BJ (cell line): ENCODE data around the gene SYT15B. TPM values are rescaled to one million over a fixed set of nuclear protein-coding genes. Genes with fewer than 3 reads are reported as not detected.
"Not testable (repeated sequence)": the region's sequence is repeated elsewhere in the genome, so short reads cannot be mapped to it uniquely, and the experiment has no call there.

Experiments used
- CTCF ChIA-PET: fragments of 350-600 bp; formaldehyde crosslinking; extraction: SDS; loops from one replicate; lab custom pipeline; 2021; ENCODE audit warnings: antibody characterized with exemption, inconsistent platforms; lab: Yijun Ruan, JAX
- POLR2A ChIA-PET: fragments of 300-600 bp; sonication (Branson Sonifier 250); formaldehyde crosslinking; extraction: SDS; loops from one replicate; lab custom pipeline; 2021; ENCODE audit warnings: antibody characterized with exemption; lab: Charles Lee
- DNase-seq: peaks from one replicate; pipeline ENCODE4 v3.0.0-alpha.2; 2011; ENCODE audit warnings: low read depth
- H3K27me3 ChIP-seq: 2 replicates; pipeline ENCODE4 v1.6.0; 2011; ENCODE audit warnings: low read length; ENCODE audit not compliant: control insufficient read depth, insufficient read depth
- H3K36me3 ChIP-seq: 2 replicates; pipeline ENCODE4 v1.5.1; 2011; ENCODE audit warnings: low read length; ENCODE audit not compliant: control insufficient read depth, insufficient read depth
- H3K4me3 ChIP-seq: 2 replicates; pipeline ENCODE4 v1.5.1; 2011; ENCODE audit warnings: low read depth, mild to moderate bottlenecking, control low read depth, low read length
- polyA minus RNA-seq: library from RNA; depleted of rRNA, polyadenylated mRNA; stranded (reverse); fragments of >200 nt; gene quantifications from 2 replicates; pipeline ENCODE4 v1.2.3, GENCODE V29; 2011; rRNA and poly(A)+ RNA removed
- polyA plus RNA-seq: library from polyadenylated mRNA; depleted of rRNA; stranded (reverse); fragments of >200 nt; gene quantifications from 2 replicates; pipeline ENCODE4 v1.2.3, GENCODE V29; 2011; rRNA removed
- TF ChIP-seq, protein P1 (sequence below): IDR thresholded peaks from 2 replicates; pipeline ENCODE4 v1.5.1; 2011; ENCODE audit warnings: low read depth, mild to moderate bottlenecking, control low read depth, inconsistent platforms, low read length, moderate library complexity; ENCODE audit not compliant: insufficient read depth

Gene SYT15B
- polyA plus RNA-seq (0.85 and 2.0 TPM in 2 replicates), polyA minus RNA-seq (1.1 and 1.2 TPM in 2 replicates)

DNA sequence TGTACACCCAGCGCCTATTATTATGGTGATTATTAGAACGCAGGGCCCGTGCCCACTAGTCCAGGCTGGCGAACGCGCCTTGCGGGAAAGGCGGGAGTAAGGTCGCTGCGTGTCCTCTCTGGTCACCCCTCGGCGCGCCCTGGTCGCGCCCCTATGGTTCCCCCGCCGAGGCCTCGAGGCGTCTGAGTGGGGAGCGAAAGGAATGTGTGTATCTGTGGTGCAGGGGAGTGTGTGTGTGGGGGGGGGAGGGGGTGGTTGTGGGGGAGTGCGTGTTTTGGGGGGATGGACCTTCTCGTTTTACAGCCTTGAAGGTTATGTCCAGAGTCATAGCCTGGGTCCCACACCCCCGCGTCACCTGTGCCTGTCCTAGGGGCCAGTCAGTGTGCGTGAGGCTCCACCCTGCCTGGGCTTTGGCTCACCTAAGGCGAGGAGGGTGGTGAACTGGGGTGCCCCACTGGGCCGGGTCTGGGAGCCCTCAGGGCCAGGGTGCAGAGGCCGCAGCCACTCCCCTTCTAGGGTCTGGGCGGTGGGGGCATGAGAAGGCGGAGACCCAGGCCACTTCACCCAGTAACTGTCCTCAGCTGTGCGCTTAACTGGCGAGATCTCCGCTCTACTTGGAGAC, at the start of gene SYT15B:
Gene SYT15B (minus strand): TSS at position 39 of the 622 bp plus-strand sequence. CDS start 952 bp downstream, outside the sequence.
- H3K27me3 ChIP-seq, DNase-seq, CTCF ChIA-PET, POLR2A ChIA-PET, H3K36me3 ChIP-seq: not testable (repeated sequence)
- H3K4me3 ChIP-seq = peak within 1 kb of the TSS; percentile 26; the same call in 1 of the 2 replicates

DNA sequence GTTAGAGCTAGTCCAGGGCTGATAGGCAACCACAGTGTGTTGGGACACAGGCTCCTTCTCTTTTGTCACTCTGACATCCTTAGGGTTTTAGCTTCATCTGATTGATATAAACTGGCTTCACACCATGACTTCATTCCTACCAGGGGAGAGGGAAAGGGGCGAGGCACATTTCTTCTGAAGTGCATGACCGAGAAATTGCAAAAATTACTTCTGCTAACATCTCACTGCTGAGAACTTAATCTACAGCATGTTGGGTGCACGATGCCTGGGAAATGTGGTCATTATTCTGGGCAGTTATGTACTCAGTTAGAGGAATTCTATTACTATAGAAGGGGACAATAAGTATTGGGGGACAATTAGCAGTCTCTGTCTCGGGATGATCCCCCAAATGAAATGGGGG, 16.2 kb upstream of the SYT15B start:
- CTCF ChIA-PET, H3K36me3 ChIP-seq, DNase-seq, H3K4me3 ChIP-seq, H3K27me3 ChIP-seq, POLR2A ChIA-PET: not testable (repeated sequence)

DNA sequence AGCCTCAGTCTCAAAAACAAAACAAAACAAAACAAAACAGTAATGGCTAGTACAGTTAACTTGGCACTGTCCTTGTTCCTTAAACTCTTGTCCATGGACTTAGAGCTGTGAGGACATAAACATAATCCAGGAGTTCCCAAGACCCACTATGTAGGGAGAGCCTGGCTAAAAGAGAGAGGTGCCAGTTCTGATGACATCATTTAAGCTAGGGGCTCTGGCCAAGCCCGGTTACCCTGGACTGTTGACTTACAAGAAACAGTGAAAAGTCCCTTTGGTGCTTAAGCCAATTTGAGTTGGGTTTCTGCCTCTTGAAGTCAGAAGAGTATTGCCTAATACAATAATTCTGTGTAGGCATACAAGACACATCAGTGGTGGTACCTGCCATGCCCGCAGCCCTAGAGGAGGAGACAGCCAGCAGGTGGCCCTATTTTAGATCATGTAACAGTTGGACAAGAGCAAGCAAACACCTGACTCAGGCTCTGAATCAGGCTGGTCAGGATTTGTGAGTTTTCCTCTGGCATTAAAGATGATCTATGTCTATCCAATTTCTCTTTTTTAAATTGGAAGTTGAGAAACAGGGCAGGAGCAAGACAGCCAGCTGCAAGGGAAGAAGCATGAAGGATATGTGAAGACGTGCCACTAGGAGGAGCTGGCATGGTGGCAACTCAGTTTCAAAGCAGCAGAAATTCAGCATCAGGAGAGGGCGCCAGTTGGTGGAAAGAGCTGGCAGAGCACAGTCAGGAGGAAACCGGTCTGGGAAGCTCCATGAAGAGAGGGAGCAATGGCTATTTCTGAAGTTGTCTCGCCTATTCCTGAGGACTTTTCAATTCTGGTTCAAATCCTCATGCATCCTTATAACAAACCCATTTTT, 12.2 kb upstream of the SYT15B start:
- H3K36me3 ChIP-seq, CTCF ChIA-PET, DNase-seq, H3K4me3 ChIP-seq, POLR2A ChIA-PET, H3K27me3 ChIP-seq: not testable (repeated sequence)
- TF ChIP-seq, protein P1, sequence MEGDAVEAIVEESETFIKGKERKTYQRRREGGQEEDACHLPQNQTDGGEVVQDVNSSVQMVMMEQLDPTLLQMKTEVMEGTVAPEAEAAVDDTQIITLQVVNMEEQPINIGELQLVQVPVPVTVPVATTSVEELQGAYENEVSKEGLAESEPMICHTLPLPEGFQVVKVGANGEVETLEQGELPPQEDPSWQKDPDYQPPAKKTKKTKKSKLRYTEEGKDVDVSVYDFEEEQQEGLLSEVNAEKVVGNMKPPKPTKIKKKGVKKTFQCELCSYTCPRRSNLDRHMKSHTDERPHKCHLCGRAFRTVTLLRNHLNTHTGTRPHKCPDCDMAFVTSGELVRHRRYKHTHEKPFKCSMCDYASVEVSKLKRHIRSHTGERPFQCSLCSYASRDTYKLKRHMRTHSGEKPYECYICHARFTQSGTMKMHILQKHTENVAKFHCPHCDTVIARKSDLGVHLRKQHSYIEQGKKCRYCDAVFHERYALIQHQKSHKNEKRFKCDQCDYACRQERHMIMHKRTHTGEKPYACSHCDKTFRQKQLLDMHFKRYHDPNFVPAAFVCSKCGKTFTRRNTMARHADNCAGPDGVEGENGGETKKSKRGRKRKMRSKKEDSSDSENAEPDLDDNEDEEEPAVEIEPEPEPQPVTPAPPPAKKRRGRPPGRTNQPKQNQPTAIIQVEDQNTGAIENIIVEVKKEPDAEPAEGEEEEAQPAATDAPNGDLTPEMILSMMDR = peak; percentile 46

DNA sequence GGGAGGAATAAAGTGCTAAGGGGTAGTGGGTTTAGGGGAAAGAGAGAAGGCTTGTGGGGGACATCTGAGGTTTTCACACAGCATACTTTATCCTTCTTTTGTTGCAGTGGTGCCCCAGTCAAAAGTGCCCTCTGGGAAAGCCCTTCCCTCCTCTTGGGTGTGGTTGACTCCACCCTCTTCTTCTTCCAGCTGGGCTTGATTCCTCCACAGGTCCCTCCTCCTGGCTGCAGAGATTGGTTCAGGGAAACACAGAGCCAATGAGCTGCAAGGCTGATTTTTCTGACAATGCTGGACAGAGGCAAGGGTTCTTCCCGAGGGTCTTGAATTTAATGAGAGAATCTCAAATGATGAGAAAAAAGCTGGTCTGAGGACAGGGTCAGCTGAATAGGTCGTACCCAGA, 7.4 kb upstream of the SYT15B start:
- H3K36me3 ChIP-seq, H3K27me3 ChIP-seq, POLR2A ChIA-PET, DNase-seq, H3K4me3 ChIP-seq, CTCF ChIA-PET: not testable (repeated sequence)

DNA sequence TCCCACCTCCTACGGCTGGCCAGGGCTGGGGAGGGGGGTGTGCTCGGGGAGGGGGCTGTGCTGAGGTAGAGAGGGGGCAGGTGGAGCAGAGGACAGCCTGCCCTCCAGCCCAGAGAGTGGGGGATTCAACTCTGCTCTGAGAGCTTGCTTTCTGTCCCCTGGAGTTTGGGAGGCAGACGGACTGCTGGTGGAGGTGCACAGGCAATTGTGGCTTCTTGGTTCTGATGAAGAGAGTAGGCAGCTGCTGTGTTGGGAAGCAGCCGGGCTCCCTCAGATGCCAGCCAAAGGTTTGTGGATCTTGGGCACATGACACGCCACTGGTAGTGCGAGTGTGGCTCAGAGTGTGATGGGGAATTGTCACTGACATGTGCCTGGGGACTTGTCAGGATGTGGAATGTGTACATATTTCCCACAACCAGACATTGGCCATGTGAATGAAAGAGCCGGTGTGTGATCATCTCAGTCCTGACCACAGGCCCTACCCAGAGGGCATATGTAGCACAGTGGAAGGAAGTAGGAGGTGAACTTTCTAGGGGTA, 5.3 kb upstream of the SYT15B start:
- CTCF ChIA-PET, H3K4me3 ChIP-seq, DNase-seq, POLR2A ChIA-PET, H3K36me3 ChIP-seq, H3K27me3 ChIP-seq: not testable (repeated sequence)

DNA sequence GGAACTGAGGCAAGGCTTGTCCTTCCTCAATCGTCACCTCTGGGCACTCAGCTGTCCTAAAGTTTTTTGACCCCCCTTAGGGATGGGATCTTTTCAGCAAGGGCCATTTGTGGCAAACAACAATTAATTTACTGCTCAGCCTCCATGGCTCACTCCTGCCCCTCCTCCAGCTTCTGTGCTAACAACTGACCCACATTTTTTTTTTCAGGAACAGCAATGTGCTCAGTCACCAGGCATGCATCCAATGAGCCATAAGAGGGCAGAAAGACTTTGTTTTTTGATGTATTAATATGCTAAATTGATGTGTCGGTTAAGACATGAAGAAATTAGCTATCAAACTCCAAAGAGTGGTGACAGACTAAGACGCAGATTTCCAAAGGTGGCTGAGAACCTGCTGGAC, 4.7 kb upstream of the SYT15B start:
- POLR2A ChIA-PET, H3K4me3 ChIP-seq, CTCF ChIA-PET, H3K36me3 ChIP-seq, H3K27me3 ChIP-seq: not testable (repeated sequence)
- DNase-seq = peak; percentile 20

DNA sequence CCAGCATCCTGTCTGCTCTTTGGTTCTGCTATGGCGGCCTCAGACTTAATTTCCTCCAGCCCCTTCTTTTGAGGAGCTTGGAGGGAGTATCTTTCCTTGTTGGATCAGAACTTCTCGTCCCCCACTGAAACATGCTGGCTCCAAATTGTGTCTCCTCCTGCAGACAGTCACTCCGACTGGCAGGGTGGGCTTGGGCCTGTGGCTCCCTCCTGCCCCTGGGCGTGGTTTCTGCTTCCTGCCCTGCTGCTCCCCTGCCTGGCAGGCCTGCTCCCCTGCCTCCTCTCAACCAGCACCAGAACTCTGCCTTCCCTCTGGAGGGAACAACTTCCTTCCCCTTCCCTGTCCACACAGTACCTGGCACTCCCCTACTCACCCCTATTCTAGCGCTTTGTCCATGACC, 3.8 kb upstream of the SYT15B start:
- H3K36me3 ChIP-seq, DNase-seq, CTCF ChIA-PET, H3K4me3 ChIP-seq, POLR2A ChIA-PET, H3K27me3 ChIP-seq: not testable (repeated sequence)

DNA sequence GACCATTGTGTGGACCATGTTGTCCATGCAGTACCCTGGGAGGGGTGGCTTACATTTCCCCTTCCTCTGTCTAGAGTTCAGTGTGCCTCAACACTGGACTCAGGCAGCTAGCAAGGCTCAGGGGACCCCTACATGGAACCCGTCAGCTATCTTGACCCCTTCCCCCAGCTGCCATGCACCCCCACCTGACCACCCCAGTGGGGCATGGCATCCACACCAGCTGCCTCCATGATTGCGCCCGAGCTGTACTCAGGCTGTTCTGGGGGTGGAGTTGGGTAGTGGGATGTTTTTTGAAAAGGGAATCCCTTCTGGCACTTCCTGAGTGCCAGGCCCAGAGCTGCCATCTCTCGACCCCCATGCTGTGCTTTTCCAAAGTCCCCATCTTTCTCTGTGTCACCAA, 1.8 kb upstream of the SYT15B start:
- CTCF ChIA-PET, POLR2A ChIA-PET, H3K4me3 ChIP-seq, H3K27me3 ChIP-seq, DNase-seq, H3K36me3 ChIP-seq: not testable (repeated sequence)

DNA sequence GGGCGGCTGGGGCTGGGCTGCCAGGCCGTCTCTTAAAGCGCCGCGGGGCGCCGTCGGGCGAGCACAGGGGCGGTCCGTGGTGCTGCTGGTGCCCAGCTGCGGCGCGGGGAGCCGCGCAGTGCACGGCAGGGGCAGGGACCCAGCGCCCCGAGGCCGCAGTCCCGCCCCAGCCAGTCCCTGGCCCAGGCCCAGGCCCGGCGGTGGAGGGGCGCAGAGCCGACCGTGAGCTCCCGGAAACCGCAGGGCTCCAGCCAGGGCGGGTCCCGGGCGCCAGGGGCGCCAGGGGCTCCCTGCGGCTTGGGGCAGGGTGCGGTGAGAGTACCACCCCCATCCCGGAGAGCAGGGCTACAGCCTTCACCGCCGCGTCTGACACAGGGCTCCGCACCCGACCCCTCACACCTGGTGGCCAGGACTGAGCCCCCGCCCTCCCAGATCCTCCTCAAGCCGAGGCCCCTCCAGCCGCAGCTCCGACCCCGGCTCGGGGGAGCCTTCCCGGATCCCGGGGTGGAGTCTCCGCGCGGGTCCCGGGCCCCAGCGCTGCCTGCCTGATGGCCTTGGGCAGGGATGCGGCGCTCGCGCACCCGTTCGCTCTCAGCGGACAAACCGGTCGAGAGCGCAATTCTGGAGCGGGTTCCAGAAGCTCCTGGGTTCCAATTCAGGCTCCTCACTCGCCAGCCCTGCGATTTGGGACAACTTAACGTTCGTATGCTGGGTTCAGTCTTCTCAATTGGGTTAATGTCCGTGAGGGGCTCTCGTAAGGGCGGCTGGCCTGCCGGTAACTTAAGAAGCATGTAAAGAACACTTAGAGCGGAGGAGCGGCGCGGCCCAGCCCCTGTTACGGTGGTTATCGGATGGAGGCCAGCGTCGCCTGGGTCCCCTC, 478 bp downstream of the SYT15B start:
- DNase-seq, H3K27me3 ChIP-seq, H3K36me3 ChIP-seq, CTCF ChIA-PET, POLR2A ChIA-PET: not testable (repeated sequence)
- peak overlapping the region; percentile 26; the same call in 1 of the 2 replicates for H3K4me3 ChIP-seq

DNA sequence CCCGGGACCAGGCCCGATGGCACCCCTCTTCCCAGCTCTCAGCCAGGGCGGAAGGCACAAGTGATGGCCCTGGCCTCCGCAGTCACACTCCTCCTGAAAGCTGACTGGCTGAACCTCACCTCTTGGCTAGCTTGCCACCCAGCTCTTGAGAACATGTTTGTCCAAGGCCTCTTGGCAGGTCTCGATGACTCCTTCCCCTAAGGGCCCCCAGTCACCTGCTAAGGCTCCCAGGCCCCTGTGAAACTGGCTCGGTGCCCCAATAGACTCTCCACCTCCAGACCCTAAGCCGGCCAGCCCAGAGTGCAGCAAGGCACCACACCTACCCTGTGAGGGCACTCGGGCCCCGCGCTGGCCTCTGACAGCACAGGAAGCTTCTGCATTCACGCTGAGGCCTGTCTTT, 4.5 kb downstream of the SYT15B start:
- H3K36me3 ChIP-seq, H3K4me3 ChIP-seq, POLR2A ChIA-PET, H3K27me3 ChIP-seq, CTCF ChIA-PET, DNase-seq: not testable (repeated sequence)

DNA sequence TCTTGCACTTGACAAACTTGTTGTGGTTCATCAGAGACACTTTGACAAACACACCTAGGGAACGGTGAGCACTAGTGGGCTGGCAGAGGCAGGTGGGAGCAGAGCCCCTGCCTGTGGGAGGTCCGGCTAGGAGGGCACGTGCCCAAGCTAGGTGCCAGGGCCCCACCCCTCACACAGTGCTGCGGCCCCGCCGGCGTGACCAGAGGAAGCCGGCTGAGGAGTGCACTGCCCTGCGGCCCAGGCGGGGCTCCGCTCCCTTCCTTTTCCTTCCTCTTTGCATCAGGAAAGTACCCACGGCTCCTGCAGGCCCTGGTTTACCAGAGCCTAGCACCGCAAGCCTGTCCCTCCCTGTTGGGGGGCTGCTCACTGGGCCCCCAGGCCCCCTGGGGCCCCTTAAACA, 7.2 kb downstream of the SYT15B start:
- H3K36me3 ChIP-seq, POLR2A ChIA-PET, DNase-seq, H3K27me3 ChIP-seq, CTCF ChIA-PET, H3K4me3 ChIP-seq: not testable (repeated sequence)
